PC-9 (cell line): ENCODE results near the gene RHOA. TPM values are rescaled to one million over a fixed set of nuclear protein-coding genes. Genes with fewer than 3 reads are reported as not detected.
A peak's percentile ranks its signal among the peaks of the same experiment; 100 is the strongest.

ENCODE experiments used
- BruUV-seq: library from RNA; stranded (reverse); fragments of 400-500 nt; replicated peaks from 2 replicates; lab custom pipeline; 2021; lab: Mats Ljungman, UMichigan
- CTCF ChIA-PET: fragments of 300-600 bp; sonication (Branson Sonifier 250); formaldehyde crosslinking; loops from one replicate; lab custom pipeline; 2022; ENCODE audit warnings: antibody characterized with exemption; lab: Charles Lee
- POLR2A ChIA-PET: fragments of 300-600 bp; sonication (Branson Sonifier 250); formaldehyde crosslinking; loops from one replicate; lab custom pipeline; 2022; ENCODE audit warnings: antibody characterized with exemption; ENCODE audit not compliant: unreplicated experiment; lab: Charles Lee
- DNase-seq, 2 experiments: peaks; one replicate each; pipeline versions ENCODE4 v3.0.0 to v3.0.0-alpha.2; 2015 to 2022; ENCODE audit warnings: mixed read lengths in 1 of 2
- H2AFZ ChIP-seq: fragments of 200-600 bp; sonication (generic); 2 replicates; pipeline ENCODE4 v1.8.1; 2017; ENCODE audit warnings: antibody characterized with exemption
- H3F3A ChIP-seq: fragments of 200-600 bp; sonication (generic); 2 replicates; pipeline ENCODE4 v1.8.1; 2017; ENCODE audit warnings: antibody characterized with exemption, mild to moderate bottlenecking, low read depth; ENCODE audit not compliant: insufficient read depth
- H3K27ac ChIP-seq: fragments of 200-600 bp; sonication (generic); 2 replicates; pipeline ENCODE4 v1.6.1; 2016; ENCODE audit warnings: mixed run types
- H3K27me3 ChIP-seq: fragments of 200-600 bp; sonication (generic); 2 replicates; pipeline ENCODE4 v1.6.1; 2016; ENCODE audit warnings: low read depth, mixed run types; ENCODE audit not compliant: insufficient read depth
- H3K36me3 ChIP-seq: fragments of 200-600 bp; sonication (generic); 2 replicates; pipeline ENCODE4 v1.6.1; 2016; ENCODE audit warnings: low read depth, mixed run types
- H3K4me1 ChIP-seq: fragments of 200-600 bp; sonication (generic); replicated peaks from 2 replicates; pipeline ENCODE4 v1.6.1; 2016; ENCODE audit warnings: mixed run types; ENCODE audit not compliant: insufficient read depth
- H3K4me2 ChIP-seq: fragments of 200-600 bp; sonication (generic); 2 replicates; pipeline ENCODE4 v1.6.1; 2017; ENCODE audit warnings: mixed run types
- H3K4me3 ChIP-seq: fragments of 200-600 bp; sonication (generic); 2 replicates; pipeline ENCODE4 v1.6.1; 2016; ENCODE audit warnings: mixed run types
- H3K79me2 ChIP-seq: fragments of 200-600 bp; sonication (generic); 2 replicates; pipeline ENCODE4 v1.6.1; 2017; ENCODE audit warnings: low read depth, mixed run types
- H3K9me2 ChIP-seq: fragments of 200-600 bp; sonication (generic); 2 replicates; pipeline ENCODE4 v1.8.1; 2017; ENCODE audit warnings: mild to moderate bottlenecking; ENCODE audit not compliant: insufficient read depth
- H3K9me3 ChIP-seq: fragments of 200-600 bp; sonication (generic); 2 replicates; pipeline ENCODE4 v1.8.1; 2016; ENCODE audit warnings: low read depth; ENCODE audit not compliant: insufficient read depth
- H4K20me1 ChIP-seq: fragments of 200-600 bp; sonication (generic); 2 replicates; pipeline ENCODE4 v1.8.1; 2017; ENCODE audit not compliant: insufficient read depth
- CTCF ChIP-seq: fragments of 200-600 bp; sonication (generic); conservative IDR thresholded peaks from 2 replicates; pipeline ENCODE4 v1.6.1; 2017; ENCODE audit warnings: mixed run types, antibody characterized with exemption, mild to moderate bottlenecking, moderate library complexity
- EZH2 ChIP-seq: fragments of 200-600 bp; sonication (generic); IDR thresholded peaks from 2 replicates; pipeline ENCODE4 v1.8.0; 2017; ENCODE audit warnings: antibody characterized with exemption, low read depth
- intact Hi-C: fragments of 100-400 bp; cut with micrococcal nuclease; formaldehyde crosslinking; loops from one replicate; pipeline ENCODE4 v1.10.0; 2022; ENCODE audit not compliant: unreplicated experiment
- total RNA-seq: library from RNA; stranded (reverse); gene quantifications from 2 replicates; pipeline ENCODE4 v1.2.3, GENCODE V29; 2021

Gene RHOA
- total RNA-seq, 1 experiment from 2014 or later = 413 TPM

GRCh38 chr3:49370585-49371290 lies 41.0 kb downstream of the RHOA start:
- intact Hi-C loops = no loop called here
- H3K4me2 ChIP-seq = no peak overlapping the region
- no peaks in the 10 kb centered on the region for H3K9me2 ChIP-seq
- H4K20me1 ChIP-seq = peaks cover 8% of the 10 kb centered on the region
- TF ChIP-seq CTCF = no peak
- 0 out of 2 replicates have a peak, but pooled peaks cover 3% of the 10 kb centered on the region for H3F3A ChIP-seq
- no TSS peak for BruUV-seq
- H3K27ac ChIP-seq = no peak overlapping the region
- no peak overlapping the region for H2AFZ ChIP-seq
- no peaks in the 10 kb centered on the region for H3K27me3 ChIP-seq
- ChIA-PET POLR2A (interaction anchor here (0.5 kb wide), 1 partner anchor 20 kb away, joined by 7 read pairs; no protein-coding TSS in a partner anchor), CTCF (interaction anchor here (0.7 kb wide), 1 partner anchor 415 kb away, joined by 6 read pairs; no protein-coding TSS in a partner anchor)
- no peaks in the 10 kb centered on the region for H3K9me3 ChIP-seq
- peaks cover 35% of the 10 kb centered on the region for H3K79me2 ChIP-seq
- no peak overlapping the region for H3K4me3 ChIP-seq
- H3K36me3 ChIP-seq = peaks cover 16% of the 10 kb centered on the region; the same call in 1 of the 2 replicates
- DNase-seq = no peak
- H3K4me1 ChIP-seq = no peaks in the 10 kb centered on the region

GRCh38 chr3:49362561-49362960 lies 49.2 kb downstream of the RHOA start:
- Histone ChIP-seq H3K9me3 (no peaks in the 10 kb centered on the region), H3K27me3 (no peaks in the 10 kb centered on the region), H3K79me2 (peaks cover 6% of the 10 kb centered on the region), H3F3A (peaks cover 45% of the 10 kb centered on the region; the same call in 1 of the 2 replicates), H3K27ac (no peak overlapping the region), H2AFZ (no peak overlapping the region), H4K20me1 (no peaks in the 10 kb centered on the region), H3K4me2 (no peak overlapping the region), H3K4me3 (no peak overlapping the region), H3K4me1 (peaks cover 18% of the 10 kb centered on the region), H3K36me3 (peaks cover 14% of the 10 kb centered on the region), H3K9me2 (no peaks in the 10 kb centered on the region)
- CTCF ChIA-PET = no interaction called here
- no TSS peak for BruUV-seq
- no peak for TF ChIP-seq CTCF
- no peak for TF ChIP-seq EZH2
- DNase-seq = no peak
- POLR2A ChIA-PET = no interaction called here
- intact Hi-C loops = no loop called here

- H3K4me2 ChIP-seq = peak overlapping the region; percentile 86
- H3K9me3 ChIP-seq = no peaks in the 10 kb centered on the region
- peaks cover 5% of the 10 kb centered on the region; the same call in 1 of the 2 replicates for H4K20me1 ChIP-seq
- H3K79me2 ChIP-seq = peaks cover 26% of the 10 kb centered on the region
- H3K9me2 ChIP-seq = no peaks in the 10 kb centered on the region
- H3K4me1 ChIP-seq = peaks cover 25% of the 10 kb centered on the region
- CTCF ChIA-PET = no interaction called here
- DNase-seq = no peak
- H2AFZ ChIP-seq = no peak overlapping the region
- peak overlapping the region; percentile 77 for H3K27ac ChIP-seq
- POLR2A ChIA-PET = interaction anchor here (2.2 kb wide), 1 partner anchor 20 kb away, joined by 19 read pairs; the partner anchor contains the start of gene USP4
- H3K27me3 ChIP-seq = no peaks in the 10 kb centered on the region
- H3K36me3 ChIP-seq = peaks cover 15% of the 10 kb centered on the region
- H3F3A ChIP-seq = peaks cover 49% of the 10 kb centered on the region; the same call in 1 of the 2 replicates
- intact Hi-C loops = loop anchor here (5.0 kb wide), 1 partner anchor 53 kb away; the partner anchor contains the start of genes RHOA and TCTA
- BruUV-seq = no TSS peak
- H3K4me3 ChIP-seq = no peak overlapping the region
- TF ChIP-seq EZH2 (no peak), CTCF (no peak)
These were observed 52.2 kb downstream of the RHOA start for GRCh38 chr3:49359623-49360022.
